Body of pancreas (tissue), 4 donors: ENCODE data around the gene POLA2. TPM values are rescaled to one million over a fixed set of nuclear protein-coding genes. Genes with fewer than 3 reads are reported as not detected.
A peak's percentile ranks its signal among the peaks of the same experiment; 100 is the strongest.

Source experiments
- ATAC-seq: fragments of 150-250 bp; one replicate; pipeline ENCODE4 v1.9.1; 2016
- DNase-seq, 4 donors: peaks; one replicate each; pipeline ENCODE4 v3.0.0-alpha.2; 2019
- H3K27ac ChIP-seq, 4 donors: fragments of 200-600 bp; sonication (generic); 1 replicate in 3 of 4; 2 replicates in 1 of 4; pipeline versions ENCODE4 v1.5.1 to v1.6.1; 2016 to 2019; ENCODE audit warnings: mild to moderate bottlenecking in 1 of 4, mixed read lengths in 1 of 4, moderate library complexity in 1 of 4
- H3K27me3 ChIP-seq, 2 donors: fragments of 200-600 bp; sonication (generic); one replicate each; pipeline ENCODE4 v1.6.0; 2016; ENCODE audit warnings: mild to moderate bottlenecking in 1 of 2
- H3K36me3 ChIP-seq, 2 donors: fragments of 200-600 bp; sonication (generic); replicated peaks in 1 of 2; 2 replicates each; pipeline ENCODE4 v1.5.1; 2016; ENCODE audit warnings: low read depth in 2 of 2; ENCODE audit not compliant: insufficient read depth in 1 of 2
- H3K4me1 ChIP-seq: fragments of 200-600 bp; sonication (generic); one replicate; pipeline ENCODE4 v1.6.0; 2016
- H3K4me3 ChIP-seq, 2 donors: fragments of 200-600 bp; sonication (generic); 1 replicate in 1 of 2; 2 replicates in 1 of 2; pipeline ENCODE4 v1.5.1; 2016 to 2019
- H3K9me3 ChIP-seq, 3 donors: fragments of 200-600 bp; sonication (generic); 1 replicate in 2 of 3; 2 replicates in 1 of 3; pipeline ENCODE4 v1.5.1; 2016
- CTCF ChIP-seq, 7 experiments: fragments of 450-650 bp in 4 of 7; fragments of 200-600 bp in 3 of 7; sonication (generic) in 3 of 7; IDR thresholded peaks; one replicate each; pipeline ENCODE4 v1.5.1; 2016 to 2019; ENCODE audit warnings: antibody characterized with exemption in 7 of 7
- POLR2A ChIP-seq, 3 donors: fragments of 450-650 bp; IDR thresholded peaks; one replicate each; pipeline ENCODE4 v1.6.1; 2016; ENCODE audit warnings: antibody characterized with exemption in 3 of 3, mild to moderate bottlenecking in 2 of 3
- WGBS, 2 donors: methylation state at CpG; one replicate each; pipeline ENCODE4 v1.1.5; 2017; 5-methylcytosine and 5-hydroxymethylcytosine counted together
- intact Hi-C: fragments of 100-400 bp; cut with DNase I; formaldehyde crosslinking; loops from one replicate; pipeline ENCODE4 v1.15.1; 2023
- total RNA-seq, 2 donors: library from RNA; depleted of rRNA; stranded (reverse); fragments of >200 nt; gene quantifications; one replicate each; pipeline ENCODE4 v1.1.0, GENCODE V29; 2016

Gene POLA2
- total RNA-seq, 2 donors from 2014 or later: 7.3 to 19.1 TPM

GRCh38 chr11:65279279-65279678 is 17.5 kb downstream of the POLA2 start:
- no peak overlapping the region for H3K4me3 ChIP-seq
- H3K9me3 ChIP-seq: no peaks in the 10 kb centered on the region
- DNase-seq (no peak), ATAC-seq (no peak)
- WGBS, 2 donors: 84 to 87% methylated on average over 4 of the region's 4 CpGs
- H3K4me1 ChIP-seq: peaks cover 55% of the 10 kb centered on the region
- intact Hi-C loops: no loop called here
- H3K27ac ChIP-seq: peak overlapping the region; percentile 7 to 72 (median 36)
- no peaks in the 10 kb centered on the region for H3K27me3 ChIP-seq
- peaks cover 0 to 8% of the 10 kb centered on the region in 2 donors for H3K36me3 ChIP-seq
- TF ChIP-seq POLR2A (IDR thresholded peaks at IDR 0.05) (no peak), CTCF (IDR thresholded peaks at IDR 0.05) (no peak)

- peak in 1 of 3 donors; percentile 6 for TF ChIP-seq POLR2A (IDR thresholded peaks at IDR 0.05)
- TF ChIP-seq CTCF (IDR thresholded peaks at IDR 0.05): no peak
- H3K36me3 ChIP-seq: peaks cover 0 to 11% of the 10 kb centered on the region in 2 donors
- no peak overlapping the region for H3K4me3 ChIP-seq
- peak overlapping the region; percentile 7 to 72 (median 36) for H3K27ac ChIP-seq
- intact Hi-C loops: no loop called here
- H3K9me3 ChIP-seq: no peaks in the 10 kb centered on the region
- WGBS, 2 donors: 31 to 45% methylated on average over 5 of the region's 5 CpGs
- H3K4me1 ChIP-seq: peaks cover 52% of the 10 kb centered on the region
- DNase-seq (peak in 3 of 4 donors; percentile 36 to 71 (median 64)), ATAC-seq (peak; percentile 20)
- no peaks in the 10 kb centered on the region for H3K27me3 ChIP-seq
Measured at GRCh38 chr11:65279741-65280440, 18.1 kb downstream of the POLA2 start.

- H3K36me3 ChIP-seq: peaks cover 0 to 11% of the 10 kb centered on the region in 2 donors
- WGBS, 2 donors: 53 to 59% methylated on average over 3 to 4 of the region's 4 CpGs
- DNase-seq: no peak
- H3K27me3 ChIP-seq: no peaks in the 10 kb centered on the region
- H3K27ac ChIP-seq: peak overlapping the region in 3 of 4 donors; percentile 35 to 72 (median 38)
- TF ChIP-seq CTCF (IDR thresholded peaks at IDR 0.05) (no peak), POLR2A (IDR thresholded peaks at IDR 0.05) (no peak)
- intact Hi-C loops: no loop called here
- H3K4me3 ChIP-seq: no peak overlapping the region
- peaks cover 45% of the 10 kb centered on the region for H3K4me1 ChIP-seq
- H3K9me3 ChIP-seq: no peaks in the 10 kb centered on the region
- ATAC-seq: no peak
Measured at GRCh38 chr11:65280646-65281045, 18.9 kb downstream of the POLA2 start.

- no peak for TF ChIP-seq CTCF (IDR thresholded peaks at IDR 0.05)
- TF ChIP-seq POLR2A (IDR thresholded peaks at IDR 0.05): no peak
- no peak overlapping the region for H3K4me3 ChIP-seq
- H3K9me3 ChIP-seq: no peaks in the 10 kb centered on the region
- WGBS, 2 donors: 65% methylated on average over 4 of the region's 4 CpGs
- DNase-seq: no peak
- intact Hi-C loops: no loop called here
- no peaks in the 10 kb centered on the region for H3K27me3 ChIP-seq
- H3K4me1 ChIP-seq: peaks cover 16% of the 10 kb centered on the region
- no peak overlapping the region for H3K27ac ChIP-seq
- H3K36me3 ChIP-seq: peaks cover 0 to 10% of the 10 kb centered on the region in 2 donors
- ATAC-seq: no peak
Measured at GRCh38 chr11:65286686-65287085, 24.9 kb downstream of the POLA2 start.

- WGBS, 2 donors: 88 to 93% methylated on average over 2 of the region's 2 CpGs
Measured at GRCh38 chr11:65287601-65288000, 25.8 kb downstream of the POLA2 start.

More at GRCh38 chr11:65287601-65288000, 25.8 kb downstream of the POLA2 start:
- Histone ChIP-seq H3K36me3 (peaks cover 0 to 4% of the 10 kb centered on the region in 2 donors), H3K27me3 (no peaks in the 10 kb centered on the region), H3K4me3 (no peak overlapping the region), H3K4me1 (peaks cover 23% of the 10 kb centered on the region), H3K9me3 (no peaks in the 10 kb centered on the region), H3K27ac (no peak overlapping the region)
- ATAC-seq: no peak
- DNase-seq: no peak
- intact Hi-C loops: no loop called here
- TF ChIP-seq CTCF (IDR thresholded peaks at IDR 0.05): no peak
- no peak for TF ChIP-seq POLR2A (IDR thresholded peaks at IDR 0.05)
